ENCODE data around the gene SLC12A9. TPM values are rescaled to one million over a fixed set of nuclear protein-coding genes. Genes with fewer than 3 reads are reported as not detected.

Gene SLC12A9
- total and polyA plus RNA-seq, 4 donors = 28.5 to 52.6 (median 39.2) TPM

DNA sequence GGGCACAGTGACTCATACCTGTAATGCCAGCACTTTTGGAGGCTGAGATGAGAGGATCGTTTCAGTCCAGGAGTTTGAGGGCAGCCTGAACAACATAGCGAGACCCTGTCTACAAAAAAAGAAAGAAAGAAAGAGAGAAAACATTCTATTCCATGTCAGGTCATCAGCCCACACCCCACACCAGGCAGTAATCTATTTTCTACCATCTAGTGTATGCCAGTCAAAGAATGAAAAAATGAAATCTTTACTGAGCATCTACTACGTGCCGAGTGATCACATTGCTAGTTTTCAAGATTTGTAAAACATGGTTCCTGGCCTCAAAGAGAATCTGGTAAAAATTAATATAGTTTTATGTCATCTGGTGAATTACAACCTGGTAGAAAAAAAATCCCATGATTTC lies 22.1 kb upstream of the SLC12A9 start:
- H3K36me3 ChIP-seq (ENCODE audit: control insufficient read depth in 4 of 4, insufficient read depth in 4 of 4, low read length in 4 of 4) = no peaks in the 10 kb centered on the region
- 87 to 93% methylated on average over 4 of the region's 4 CpGs for WGBS, 2 donors
- ATAC-seq (ENCODE audit: insufficient read depth, low FRiP score) (no peak), DNase-seq (no peak)
- TF ChIP-seq, protein P1, sequence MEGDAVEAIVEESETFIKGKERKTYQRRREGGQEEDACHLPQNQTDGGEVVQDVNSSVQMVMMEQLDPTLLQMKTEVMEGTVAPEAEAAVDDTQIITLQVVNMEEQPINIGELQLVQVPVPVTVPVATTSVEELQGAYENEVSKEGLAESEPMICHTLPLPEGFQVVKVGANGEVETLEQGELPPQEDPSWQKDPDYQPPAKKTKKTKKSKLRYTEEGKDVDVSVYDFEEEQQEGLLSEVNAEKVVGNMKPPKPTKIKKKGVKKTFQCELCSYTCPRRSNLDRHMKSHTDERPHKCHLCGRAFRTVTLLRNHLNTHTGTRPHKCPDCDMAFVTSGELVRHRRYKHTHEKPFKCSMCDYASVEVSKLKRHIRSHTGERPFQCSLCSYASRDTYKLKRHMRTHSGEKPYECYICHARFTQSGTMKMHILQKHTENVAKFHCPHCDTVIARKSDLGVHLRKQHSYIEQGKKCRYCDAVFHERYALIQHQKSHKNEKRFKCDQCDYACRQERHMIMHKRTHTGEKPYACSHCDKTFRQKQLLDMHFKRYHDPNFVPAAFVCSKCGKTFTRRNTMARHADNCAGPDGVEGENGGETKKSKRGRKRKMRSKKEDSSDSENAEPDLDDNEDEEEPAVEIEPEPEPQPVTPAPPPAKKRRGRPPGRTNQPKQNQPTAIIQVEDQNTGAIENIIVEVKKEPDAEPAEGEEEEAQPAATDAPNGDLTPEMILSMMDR (IDR thresholded peaks at IDR 0.05; ENCODE audit: control extremely low read depth, extremely low read depth) = no peak
- no peak overlapping the region for H3K27ac ChIP-seq (ENCODE audit: low read depth in 1 of 2, low read length in 1 of 2)
- no peaks in the 10 kb centered on the region for H3K27me3 ChIP-seq (ENCODE audit: control insufficient read depth in 3 of 3, insufficient read depth in 3 of 3, low read length in 2 of 3)
- H3K4me3 ChIP-seq = no peak overlapping the region
- no peak overlapping the region for H3K9ac ChIP-seq (ENCODE audit: insufficient read depth in 1 of 2, low read length in 2 of 2)
- H3K4me1 ChIP-seq (ENCODE audit: control insufficient read depth in 5 of 5, insufficient read depth in 5 of 5, low read length in 5 of 5) = peaks cover 0 to 18% (median 2%) of the 10 kb centered on the region in 5 donors
- H3K9me3 ChIP-seq (ENCODE audit: control insufficient read depth in 4 of 4, insufficient read depth in 3 of 4, low read length in 3 of 4) = no peaks in the 10 kb centered on the region

DNA sequence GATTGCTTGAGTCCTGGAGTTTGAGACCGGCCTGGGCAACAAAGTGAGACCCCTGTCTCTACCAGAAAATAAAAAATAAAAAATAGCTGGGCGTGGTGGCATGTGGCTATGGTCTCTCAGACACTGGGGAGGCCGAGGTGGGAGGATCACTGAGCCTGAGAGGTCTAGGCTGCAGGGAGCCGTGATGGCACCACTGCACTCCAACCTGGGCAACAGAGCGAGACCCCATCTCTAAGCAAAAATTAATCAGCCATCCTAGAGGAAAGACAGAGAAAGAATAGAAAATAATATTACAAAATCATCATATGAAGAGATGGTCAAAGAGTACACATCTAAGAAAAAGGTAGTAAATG lies 20.3 kb upstream of the SLC12A9 start:
- no peak for ATAC-seq (ENCODE audit: insufficient read depth, low FRiP score)
- H3K4me1 ChIP-seq (ENCODE audit: control insufficient read depth in 5 of 5, insufficient read depth in 5 of 5, low read length in 5 of 5) = peaks cover 0 to 24% (median 0%) of the 10 kb centered on the region in 5 donors
- no peak overlapping the region for H3K4me3 ChIP-seq
- DNase-seq = no peak
- H3K9ac ChIP-seq (ENCODE audit: insufficient read depth in 1 of 2, low read length in 2 of 2) = no peak overlapping the region
- TF ChIP-seq, protein P1 (IDR thresholded peaks at IDR 0.05; ENCODE audit: control extremely low read depth, extremely low read depth) = no peak
- H3K27ac ChIP-seq (ENCODE audit: low read depth in 1 of 2, low read length in 1 of 2) = no peak overlapping the region
- H3K27me3 ChIP-seq (ENCODE audit: control insufficient read depth in 3 of 3, insufficient read depth in 3 of 3, low read length in 2 of 3) = no peaks in the 10 kb centered on the region
- H3K9me3 ChIP-seq (ENCODE audit: control insufficient read depth in 4 of 4, insufficient read depth in 3 of 4, low read length in 3 of 4) = no peaks in the 10 kb centered on the region
- H3K36me3 ChIP-seq (ENCODE audit: control insufficient read depth in 4 of 4, insufficient read depth in 4 of 4, low read length in 4 of 4) = no peaks in the 10 kb centered on the region
- WGBS, 2 donors = 92 to 96% methylated on average over 5 of the region's 5 CpGs

DNA sequence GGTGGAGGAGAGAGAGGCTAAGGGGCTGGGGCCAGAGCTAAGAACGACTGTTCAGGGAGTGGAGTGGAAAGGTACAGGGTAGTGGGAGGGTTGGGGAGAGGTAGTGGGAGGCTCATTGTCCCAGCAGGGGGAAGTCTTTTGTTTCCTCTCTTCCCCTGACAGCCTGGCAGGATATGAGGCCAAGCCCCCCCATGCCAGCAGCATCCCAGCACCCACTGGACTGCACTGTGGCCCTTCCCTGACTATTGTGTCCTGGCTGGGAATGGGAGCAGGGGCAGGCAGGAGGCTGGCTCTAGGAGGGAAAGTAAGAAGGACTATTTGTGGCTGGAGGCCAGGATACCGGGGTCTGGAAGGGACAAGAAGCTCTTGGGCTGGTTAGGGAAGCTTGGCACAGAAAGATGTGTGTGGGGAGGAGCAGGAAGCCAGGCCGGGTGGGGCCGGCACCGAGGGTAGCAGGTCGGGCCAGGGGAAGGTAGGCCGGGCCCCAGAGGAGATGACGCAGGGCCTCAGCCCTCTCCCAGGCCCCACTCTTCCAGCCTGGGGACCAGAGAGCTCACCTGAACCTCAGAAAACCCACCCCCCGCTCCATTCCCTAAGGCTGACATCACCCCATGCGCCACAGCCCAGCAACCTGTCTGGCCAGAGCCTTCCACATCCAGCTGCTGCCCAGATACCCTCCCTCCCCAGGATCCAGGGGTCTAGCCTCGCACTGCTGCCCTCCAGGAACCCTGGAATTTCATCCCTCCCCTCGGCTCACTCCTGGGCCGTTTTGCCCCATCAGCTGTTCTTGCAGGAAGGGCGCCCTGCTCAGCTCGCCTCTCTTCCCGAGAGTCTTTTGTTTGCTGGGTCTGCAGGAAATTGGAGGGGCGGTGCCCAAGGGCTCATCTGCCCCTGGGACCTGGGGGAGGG lies 16.4 kb upstream of the SLC12A9 start:
- no peaks in the 10 kb centered on the region for H3K36me3 ChIP-seq (ENCODE audit: control insufficient read depth in 4 of 4, insufficient read depth in 4 of 4, low read length in 4 of 4)
- TF ChIP-seq, protein P1 (IDR thresholded peaks at IDR 0.05; ENCODE audit: control extremely low read depth, extremely low read depth) = no peak
- DNase-seq (peak; percentile 69 to 82 (median 81)), ATAC-seq (ENCODE audit: insufficient read depth, low FRiP score) (peak; percentile 30)
- WGBS, 2 donors = 26 to 31% methylated on average over 17 of the region's 17 CpGs
- no peak overlapping the region for H3K4me3 ChIP-seq
- H3K4me1 ChIP-seq (ENCODE audit: control insufficient read depth in 5 of 5, insufficient read depth in 5 of 5, low read length in 5 of 5) = peaks cover 0 to 15% (median 2%) of the 10 kb centered on the region in 5 donors
- peak overlapping the region in 1 of 2 donors; percentile 65 for H3K9ac ChIP-seq (ENCODE audit: insufficient read depth in 1 of 2, low read length in 2 of 2)
- H3K27ac ChIP-seq (ENCODE audit: low read depth in 1 of 2, low read length in 1 of 2) = peak overlapping the region; percentile 55 to 88
- no peaks in the 10 kb centered on the region for H3K9me3 ChIP-seq (ENCODE audit: control insufficient read depth in 4 of 4, insufficient read depth in 3 of 4, low read length in 3 of 4)
- H3K27me3 ChIP-seq (ENCODE audit: control insufficient read depth in 3 of 3, insufficient read depth in 3 of 3, low read length in 2 of 3) = no peaks in the 10 kb centered on the region
